ENCODE measurements around the gene AMZ1.

DNA sequence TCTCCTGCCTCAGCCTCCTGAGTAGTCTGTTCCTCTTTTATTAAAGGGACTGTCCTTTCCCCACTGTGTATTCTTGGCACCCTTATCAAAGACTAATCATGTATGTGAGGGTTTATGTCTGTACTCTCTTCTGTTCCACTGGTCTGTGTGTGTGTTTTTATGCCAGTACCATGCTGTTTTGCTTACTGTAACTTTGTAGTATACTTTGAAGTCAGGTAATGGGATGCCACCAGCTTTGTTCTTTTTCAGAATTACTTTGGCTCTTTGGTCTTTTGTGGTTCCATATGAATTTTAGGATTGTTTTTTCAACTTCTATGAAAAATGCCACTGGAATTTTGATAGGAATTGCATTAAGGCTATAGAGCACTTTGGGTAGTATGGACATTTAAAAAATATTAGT, 14.1 kb upstream of the AMZ1 start:
- TF ChIP-seq, protein P1, sequence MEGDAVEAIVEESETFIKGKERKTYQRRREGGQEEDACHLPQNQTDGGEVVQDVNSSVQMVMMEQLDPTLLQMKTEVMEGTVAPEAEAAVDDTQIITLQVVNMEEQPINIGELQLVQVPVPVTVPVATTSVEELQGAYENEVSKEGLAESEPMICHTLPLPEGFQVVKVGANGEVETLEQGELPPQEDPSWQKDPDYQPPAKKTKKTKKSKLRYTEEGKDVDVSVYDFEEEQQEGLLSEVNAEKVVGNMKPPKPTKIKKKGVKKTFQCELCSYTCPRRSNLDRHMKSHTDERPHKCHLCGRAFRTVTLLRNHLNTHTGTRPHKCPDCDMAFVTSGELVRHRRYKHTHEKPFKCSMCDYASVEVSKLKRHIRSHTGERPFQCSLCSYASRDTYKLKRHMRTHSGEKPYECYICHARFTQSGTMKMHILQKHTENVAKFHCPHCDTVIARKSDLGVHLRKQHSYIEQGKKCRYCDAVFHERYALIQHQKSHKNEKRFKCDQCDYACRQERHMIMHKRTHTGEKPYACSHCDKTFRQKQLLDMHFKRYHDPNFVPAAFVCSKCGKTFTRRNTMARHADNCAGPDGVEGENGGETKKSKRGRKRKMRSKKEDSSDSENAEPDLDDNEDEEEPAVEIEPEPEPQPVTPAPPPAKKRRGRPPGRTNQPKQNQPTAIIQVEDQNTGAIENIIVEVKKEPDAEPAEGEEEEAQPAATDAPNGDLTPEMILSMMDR (IDR thresholded peaks at IDR 0.05) = no peak
- TF ChIP-seq POLR2A (IDR thresholded peaks at IDR 0.05) = no peak
- no peak for TF ChIP-seq EP300 (IDR thresholded peaks at IDR 0.05)

Data from ovary (tissue), 3 donors.